MM.1S (cell line): ENCODE results near the gene MFSD2A.
A peak's percentile ranks its signal among the peaks of the same experiment; 100 is the strongest.

ENCODE experiments used
- DNase-seq: peaks from one replicate; pipeline ENCODE4 v3.0.0-alpha.2; 2015
- H2AFZ ChIP-seq: fragments of 300-600 bp; sonication (generic); 2 replicates; pipeline ENCODE4 v1.6.0; 2016; ENCODE audit warnings: antibody characterized with exemption, low read length
- H3F3A ChIP-seq: fragments of 300-600 bp; sonication (generic); 2 replicates; pipeline ENCODE4 v1.6.1; 2016; ENCODE audit warnings: mild to moderate bottlenecking, antibody characterized with exemption, low read length, moderate library complexity, mixed read lengths; ENCODE audit not compliant: insufficient read depth
- H3K27ac ChIP-seq: fragments of 300-600 bp; sonication (generic); 2 replicates; pipeline ENCODE4 v1.5.1; 2016; ENCODE audit warnings: mild to moderate bottlenecking, low read length
- H3K27me3 ChIP-seq: fragments of 300-600 bp; sonication (generic); replicated peaks from 2 replicates; pipeline ENCODE4 v1.6.0; 2016; ENCODE audit warnings: low read length; ENCODE audit not compliant: insufficient read depth
- H3K36me3 ChIP-seq: fragments of 300-600 bp; sonication (generic); replicated peaks from 2 replicates; pipeline ENCODE4 v1.6.1; 2016; ENCODE audit warnings: mild to moderate bottlenecking, low read length, mixed read lengths; ENCODE audit not compliant: insufficient read depth
- H3K4me1 ChIP-seq: fragments of 300-600 bp; sonication (generic); 2 replicates; pipeline ENCODE4 v1.6.1; 2016; ENCODE audit warnings: low read length, mixed read lengths
- H3K4me2 ChIP-seq: fragments of 300-600 bp; sonication (generic); 2 replicates; pipeline ENCODE4 v1.6.0; 2016; ENCODE audit warnings: low read depth, low read length
- H3K4me3 ChIP-seq: fragments of 300-600 bp; sonication (generic); 2 replicates; pipeline ENCODE4 v1.5.1; 2016; ENCODE audit warnings: low read length, mixed read lengths
- H3K79me2 ChIP-seq: fragments of 300-600 bp; sonication (generic); 2 replicates; pipeline ENCODE4 v1.6.1; 2016; ENCODE audit warnings: mixed run types, low read length, mixed read lengths
- H3K9ac ChIP-seq: fragments of 300-600 bp; sonication (generic); 2 replicates; pipeline ENCODE4 v1.6.1; 2016; ENCODE audit warnings: low read length, mixed read lengths
- H3K9me2 ChIP-seq: fragments of 300-600 bp; sonication (generic); replicated peaks from 2 replicates; pipeline ENCODE4 v1.6.1; 2016; ENCODE audit warnings: mild to moderate bottlenecking, low read length, mixed read lengths; ENCODE audit not compliant: insufficient read depth
- H3K9me3 ChIP-seq: fragments of 300-600 bp; sonication (generic); replicated peaks from 2 replicates; pipeline ENCODE4 v1.6.1; 2016; ENCODE audit warnings: mild to moderate bottlenecking, low read length, mixed read lengths; ENCODE audit not compliant: insufficient read depth
- H4K20me1 ChIP-seq: fragments of 300-600 bp; sonication (generic); 2 replicates; pipeline ENCODE4 v1.6.1; 2016; ENCODE audit warnings: mild to moderate bottlenecking, low read length, moderate library complexity, mixed read lengths; ENCODE audit not compliant: insufficient read depth
- EZH2 ChIP-seq: fragments of 300-600 bp; sonication (generic); optimal IDR thresholded peaks from 2 replicates; pipeline ENCODE3; 2017; ENCODE audit warnings: low read depth, mild to moderate bottlenecking, antibody characterized with exemption, low read length, mixed read lengths
- EZH2phosphoT487 ChIP-seq: fragments of 300-600 bp; sonication (generic); IDR thresholded peaks from 2 replicates; pipeline ENCODE4 v1.6.1; 2018; ENCODE audit warnings: antibody characterized with exemption, low read length
- TF ChIP-seq, protein P1 (sequence below): fragments of 300-600 bp; sonication (generic); IDR thresholded peaks from 2 replicates; pipeline ENCODE4 v1.5.1; 2016; ENCODE audit warnings: antibody characterized with exemption, low read length, mixed read lengths

Gene MFSD2A

GRCh38 chr1:39996396-39997004 is 41.6 kb downstream of the MFSD2A start:
- H3K4me3 ChIP-seq: no peak overlapping the region
- H3K36me3 ChIP-seq: no peaks in the 10 kb centered on the region
- H3K79me2 ChIP-seq: no peaks in the 10 kb centered on the region
- H3F3A ChIP-seq: no peaks in the 10 kb centered on the region
- H3K27me3 ChIP-seq: no peaks in the 10 kb centered on the region
- H2AFZ ChIP-seq: peak overlapping the region; percentile 8
- DNase-seq: no peak
- no peaks in the 10 kb centered on the region for H3K9me2 ChIP-seq
- peaks cover 13% of the 10 kb centered on the region for H3K4me1 ChIP-seq
- H3K9me3 ChIP-seq: no peaks in the 10 kb centered on the region
- no peak overlapping the region for H3K27ac ChIP-seq
- no peaks in the 10 kb centered on the region for H4K20me1 ChIP-seq
- no peak overlapping the region for H3K9ac ChIP-seq
- TF ChIP-seq EZH2phosphoT487 (no peak), EZH2 (no peak)
- TF ChIP-seq, protein P1, sequence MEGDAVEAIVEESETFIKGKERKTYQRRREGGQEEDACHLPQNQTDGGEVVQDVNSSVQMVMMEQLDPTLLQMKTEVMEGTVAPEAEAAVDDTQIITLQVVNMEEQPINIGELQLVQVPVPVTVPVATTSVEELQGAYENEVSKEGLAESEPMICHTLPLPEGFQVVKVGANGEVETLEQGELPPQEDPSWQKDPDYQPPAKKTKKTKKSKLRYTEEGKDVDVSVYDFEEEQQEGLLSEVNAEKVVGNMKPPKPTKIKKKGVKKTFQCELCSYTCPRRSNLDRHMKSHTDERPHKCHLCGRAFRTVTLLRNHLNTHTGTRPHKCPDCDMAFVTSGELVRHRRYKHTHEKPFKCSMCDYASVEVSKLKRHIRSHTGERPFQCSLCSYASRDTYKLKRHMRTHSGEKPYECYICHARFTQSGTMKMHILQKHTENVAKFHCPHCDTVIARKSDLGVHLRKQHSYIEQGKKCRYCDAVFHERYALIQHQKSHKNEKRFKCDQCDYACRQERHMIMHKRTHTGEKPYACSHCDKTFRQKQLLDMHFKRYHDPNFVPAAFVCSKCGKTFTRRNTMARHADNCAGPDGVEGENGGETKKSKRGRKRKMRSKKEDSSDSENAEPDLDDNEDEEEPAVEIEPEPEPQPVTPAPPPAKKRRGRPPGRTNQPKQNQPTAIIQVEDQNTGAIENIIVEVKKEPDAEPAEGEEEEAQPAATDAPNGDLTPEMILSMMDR: no peak
- H3K4me2 ChIP-seq: no peak overlapping the region

DNA sequence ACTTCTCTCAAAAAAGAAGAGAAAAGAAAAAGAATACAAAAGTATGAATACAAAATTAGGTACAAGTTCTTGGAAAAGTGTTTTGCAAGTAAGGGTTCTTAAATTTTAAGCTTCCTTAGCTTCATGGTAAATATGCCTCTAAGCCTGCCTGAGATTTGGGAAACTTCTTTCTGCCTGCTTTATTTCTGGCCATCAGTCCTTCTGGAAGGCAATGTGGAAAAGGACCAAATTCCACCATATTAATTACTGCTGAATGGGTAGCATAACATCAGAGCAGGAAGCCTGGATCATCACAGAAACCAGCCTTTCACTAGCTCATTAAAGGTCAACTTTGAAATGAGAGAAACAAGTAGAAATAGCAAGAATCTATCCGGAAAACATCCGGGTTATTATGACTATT is 46.5 kb downstream of the MFSD2A start:
- H3K4me3 ChIP-seq: no peak overlapping the region
- H3K9me2 ChIP-seq: no peaks in the 10 kb centered on the region
- no peak overlapping the region for H2AFZ ChIP-seq
- TF ChIP-seq EZH2 (no peak), EZH2phosphoT487 (no peak)
- TF ChIP-seq, protein P1: no peak
- H4K20me1 ChIP-seq: no peaks in the 10 kb centered on the region
- H3F3A ChIP-seq: peaks cover 23% of the 10 kb centered on the region
- H3K9me3 ChIP-seq: no peaks in the 10 kb centered on the region
- DNase-seq: no peak
- no peaks in the 10 kb centered on the region for H3K36me3 ChIP-seq
- no peaks in the 10 kb centered on the region for H3K27me3 ChIP-seq
- H3K4me1 ChIP-seq: peaks cover 43% of the 10 kb centered on the region
- no peak overlapping the region for H3K9ac ChIP-seq
- H3K4me2 ChIP-seq: no peak overlapping the region
- H3K79me2 ChIP-seq: no peaks in the 10 kb centered on the region
- H3K27ac ChIP-seq: no peak overlapping the region

DNA sequence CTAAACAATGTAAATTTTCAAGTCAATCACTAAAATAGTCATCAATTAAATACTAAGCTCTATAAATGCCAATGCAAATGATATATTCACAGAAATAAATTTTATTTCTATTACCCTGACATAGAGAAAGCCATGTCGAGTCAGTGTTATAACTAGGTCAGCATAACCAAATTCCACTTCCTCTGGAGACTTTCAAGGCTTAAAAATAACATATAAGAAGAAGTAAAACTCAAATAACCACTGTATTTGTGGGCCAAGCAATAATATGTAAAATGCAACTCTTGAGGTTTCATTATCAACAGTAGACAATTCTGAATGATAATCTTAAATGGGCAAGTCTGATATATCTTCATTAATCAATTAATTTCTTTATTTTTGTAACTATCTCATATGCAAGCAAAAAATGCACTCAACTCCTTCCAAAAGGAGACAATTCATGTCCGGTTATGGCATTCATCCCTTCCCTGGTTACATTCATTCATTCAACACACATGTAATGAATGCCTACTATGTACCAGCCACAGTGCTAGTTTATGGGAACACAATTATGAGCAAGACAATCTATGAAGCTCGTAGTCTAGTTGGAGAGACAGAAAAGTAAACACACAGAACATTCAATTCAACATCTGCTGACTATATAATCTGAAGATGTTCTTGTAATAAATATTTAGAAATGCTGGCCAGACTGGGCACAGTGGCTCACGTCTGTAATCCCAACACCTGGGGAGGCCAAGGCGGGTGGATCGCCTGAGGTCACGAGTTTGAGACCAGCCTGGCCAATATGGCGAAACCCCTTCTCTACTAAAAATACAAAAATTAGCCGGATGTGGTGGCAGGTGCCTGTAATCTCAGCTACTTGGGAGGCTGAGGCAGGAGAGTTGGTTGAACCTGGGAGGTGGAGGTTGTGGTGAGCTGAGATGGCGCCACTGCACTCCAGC is 48.5 kb downstream of the MFSD2A start:
- Histone ChIP-seq H3K36me3 (no peaks in the 10 kb centered on the region), H3K9me3 (no peaks in the 10 kb centered on the region), H3K27ac (peak overlapping the region; percentile 95), H3F3A (peaks cover 23% of the 10 kb centered on the region), H3K9me2 (no peaks in the 10 kb centered on the region), H3K4me3 (peak overlapping the region; percentile 49), H2AFZ (peak overlapping the region; percentile 51; the same call in 1 of the 2 replicates), H3K4me2 (peak overlapping the region; percentile 84), H3K4me1 (peaks cover 42% of the 10 kb centered on the region), H3K9ac (peak overlapping the region; percentile 48), H3K79me2 (no peaks in the 10 kb centered on the region), H3K27me3 (no peaks in the 10 kb centered on the region), H4K20me1 (no peaks in the 10 kb centered on the region)
- DNase-seq: peak; percentile 70
- TF ChIP-seq EZH2phosphoT487 (no peak), EZH2 (no peak)
- TF ChIP-seq, protein P1: no peak
